ENCODE measurements around the gene ZNF552. TPM values are rescaled to one million over a fixed set of nuclear protein-coding genes. Genes with fewer than 3 reads are reported as not detected.
A peak's percentile ranks its signal among the peaks of the same experiment; 100 is the strongest.
"Not testable (repeated sequence)": the region's sequence is repeated elsewhere in the genome, so short reads cannot be mapped to it uniquely, and the experiment has no call there.

Gene ZNF552
- total and polyA plus RNA-seq, 5 donors from 2014 or later, result 4.8 to 16.6 (median 7.3) TPM

DNA sequence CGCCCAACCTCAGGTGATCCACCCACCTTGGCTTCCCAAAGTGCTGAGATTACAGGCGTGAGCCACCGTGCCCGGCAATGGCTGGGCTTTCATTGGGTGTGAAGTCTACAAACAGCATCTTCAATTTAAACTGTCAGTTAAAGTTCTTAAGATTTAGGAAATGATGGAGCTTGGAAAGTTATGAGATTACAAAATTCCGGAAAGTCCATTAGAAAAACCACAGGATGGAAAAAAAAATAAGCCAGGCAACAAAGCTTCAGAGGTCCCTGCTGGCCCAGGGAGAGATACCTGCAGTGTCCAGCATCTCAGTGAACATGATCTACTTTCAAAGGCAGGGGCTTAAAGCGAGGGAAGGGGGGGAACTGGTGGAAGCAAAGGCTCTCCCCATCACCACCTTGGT lies 10.8 kb upstream of the ZNF552 start:
- no peak overlapping the region for H3K27ac Mint-ChIP-seq
- peaks cover 0 to 5% (median 0%) of the 10 kb centered on the region in 7 donors for H3K9me3 Mint-ChIP-seq
- no peaks in the 10 kb centered on the region for H3K9me3 ChIP-seq (ENCODE audit: control insufficient read depth in 2 of 2, low read length in 2 of 2)
- peaks cover 25% of the 10 kb centered on the region for H3K36me3 Mint-ChIP-seq
- H3K4me3 Mint-ChIP-seq, result peak overlapping the region in 1 of 4 donors; percentile 54
- peaks cover 19 to 64% (median 33%) of the 10 kb centered on the region in 4 donors for H3K4me1 Mint-ChIP-seq
- DNase-seq, result no peak
- no peaks in the 10 kb centered on the region for H3K27me3 ChIP-seq (ENCODE audit: control insufficient read depth, insufficient read depth, low read length)
- H3K36me3 ChIP-seq (ENCODE audit: control insufficient read depth, insufficient read depth, low read length), result no peaks in the 10 kb centered on the region
- H3K4me1 ChIP-seq (ENCODE audit: control insufficient read depth, insufficient read depth, low read length, poor library complexity, severe bottlenecking), result peaks cover 4% of the 10 kb centered on the region
- no peak overlapping the region for H3K27ac ChIP-seq (ENCODE audit: insufficient read depth, low read length, poor library complexity, severe bottlenecking)
- no peak overlapping the region for H3K4me3 ChIP-seq (ENCODE audit: low read depth, low read length)
- no peak for ATAC-seq (ENCODE audit: low read depth in 2 of 2)
- H3K27me3 Mint-ChIP-seq, result no peaks in the 10 kb centered on the region

DNA sequence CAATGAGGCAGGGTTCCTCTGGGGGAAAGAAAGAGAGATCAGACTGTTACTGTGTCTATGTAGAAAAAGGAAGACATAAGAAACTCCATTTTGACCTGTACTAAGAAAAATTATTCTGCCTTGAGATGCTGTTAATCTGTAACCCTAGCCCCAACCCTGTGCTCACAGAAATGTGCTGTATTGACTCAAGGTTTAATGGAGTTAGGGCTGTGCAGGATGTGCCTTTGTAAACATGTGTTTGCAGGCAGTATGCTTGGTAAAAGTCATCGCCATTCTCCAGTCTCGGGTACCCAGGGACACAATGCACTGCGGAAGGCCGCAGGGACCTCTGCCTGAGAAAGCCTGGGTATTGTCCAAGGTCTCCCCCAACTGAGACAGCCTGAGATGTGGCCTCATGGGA lies 8.9 kb upstream of the ZNF552 start:
- Mint-ChIP-seq H3K4me1 (peaks cover 30 to 64% (median 44%) of the 10 kb centered on the region in 4 donors), H3K36me3 (peaks cover 20% of the 10 kb centered on the region)
- not testable (repeated sequence) for ATAC-seq (ENCODE audit: low read depth in 2 of 2)

DNA sequence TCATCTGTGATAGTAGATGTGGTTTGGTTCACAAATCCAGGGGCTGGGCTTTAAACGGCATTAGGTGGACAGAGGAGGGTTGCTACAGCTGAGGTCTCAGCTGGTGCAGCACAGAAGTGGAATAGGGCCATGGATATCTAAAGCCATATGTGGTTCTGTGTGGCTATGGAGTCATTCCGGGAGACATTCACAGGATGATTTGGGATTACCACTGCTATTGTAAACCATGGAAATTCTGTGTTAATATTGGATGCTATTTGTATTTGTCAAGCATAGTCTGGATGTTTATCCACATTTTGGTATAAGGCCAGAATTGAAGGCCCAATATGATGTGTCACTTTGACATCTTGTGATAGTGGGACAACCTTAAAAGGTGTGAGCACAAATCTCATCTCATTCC lies 8.4 kb upstream of the ZNF552 start:
- H3K9me3 ChIP-seq (ENCODE audit: control insufficient read depth in 2 of 2, low read length in 2 of 2); H3K4me3 ChIP-seq (ENCODE audit: low read depth, low read length); H3K27me3 ChIP-seq (ENCODE audit: control insufficient read depth, insufficient read depth, low read length); H3K27me3 Mint-ChIP-seq; H3K27ac ChIP-seq (ENCODE audit: insufficient read depth, low read length, poor library complexity, severe bottlenecking); H3K36me3 ChIP-seq (ENCODE audit: control insufficient read depth, insufficient read depth, low read length); H3K9me3 Mint-ChIP-seq; ATAC-seq (ENCODE audit: low read depth in 2 of 2); DNase-seq; H3K27ac Mint-ChIP-seq: not testable (repeated sequence)
- peaks cover 13% of the 10 kb centered on the region for H3K4me1 ChIP-seq (ENCODE audit: control insufficient read depth, insufficient read depth, low read length, poor library complexity, severe bottlenecking)
- Mint-ChIP-seq H3K36me3 (peaks cover 20% of the 10 kb centered on the region), H3K4me1 (peaks cover 30 to 68% (median 48%) of the 10 kb centered on the region in 4 donors), H3K4me3 (peak overlapping the region in 2 of 4 donors; percentile 11 to 34)

More for the DNA sequence above, 8.9 kb upstream of the ZNF552 start:
- not testable (repeated sequence) for DNase-seq; H3K36me3 ChIP-seq (ENCODE audit: control insufficient read depth, insufficient read depth, low read length); H3K9me3 Mint-ChIP-seq; H3K4me3 ChIP-seq (ENCODE audit: low read depth, low read length); H3K27me3 ChIP-seq (ENCODE audit: control insufficient read depth, insufficient read depth, low read length); H3K27ac ChIP-seq (ENCODE audit: insufficient read depth, low read length, poor library complexity, severe bottlenecking); H3K27ac Mint-ChIP-seq; H3K9me3 ChIP-seq (ENCODE audit: control insufficient read depth in 2 of 2, low read length in 2 of 2); H3K27me3 Mint-ChIP-seq
- H3K4me3 Mint-ChIP-seq, result peak overlapping the region in 2 of 4 donors; percentile 11 to 34
- H3K4me1 ChIP-seq (ENCODE audit: control insufficient read depth, insufficient read depth, low read length, poor library complexity, severe bottlenecking), result peaks cover 13% of the 10 kb centered on the region

DNA sequence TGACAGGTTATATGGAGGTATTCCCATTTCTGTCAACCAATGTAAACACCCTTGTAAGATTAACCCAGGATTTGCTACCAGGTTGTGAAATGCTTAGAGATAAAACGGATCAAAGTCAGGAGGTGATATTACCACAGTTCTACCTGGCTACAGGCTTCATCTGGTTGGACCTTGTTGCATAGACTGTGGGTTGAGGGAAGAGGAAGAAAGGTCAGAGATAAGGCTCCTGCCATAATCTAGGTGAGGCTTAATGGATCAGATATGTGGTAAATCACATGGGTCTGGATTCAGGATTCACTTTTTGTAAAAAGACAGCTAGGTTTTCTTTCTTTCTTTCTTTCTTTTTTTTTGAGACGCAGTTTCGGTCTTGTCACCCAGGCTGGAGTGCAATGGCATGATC lies 6.8 kb upstream of the ZNF552 start:
- H3K27ac Mint-ChIP-seq; H3K27me3 Mint-ChIP-seq; H3K27ac ChIP-seq (ENCODE audit: insufficient read depth, low read length, poor library complexity, severe bottlenecking); ATAC-seq (ENCODE audit: low read depth in 2 of 2); H3K9me3 ChIP-seq (ENCODE audit: control insufficient read depth in 2 of 2, low read length in 2 of 2); H3K4me3 ChIP-seq (ENCODE audit: low read depth, low read length); H3K9me3 Mint-ChIP-seq; H3K27me3 ChIP-seq (ENCODE audit: control insufficient read depth, insufficient read depth, low read length); H3K36me3 ChIP-seq (ENCODE audit: control insufficient read depth, insufficient read depth, low read length); DNase-seq: not testable (repeated sequence)
- peaks cover 12% of the 10 kb centered on the region for H3K36me3 Mint-ChIP-seq
- peaks cover 25 to 61% (median 45%) of the 10 kb centered on the region in 4 donors for H3K4me1 Mint-ChIP-seq
- H3K4me3 Mint-ChIP-seq, result peak overlapping the region in 3 of 4 donors; percentile 98 to 99 (median 98)
- peaks cover 13% of the 10 kb centered on the region for H3K4me1 ChIP-seq (ENCODE audit: control insufficient read depth, insufficient read depth, low read length, poor library complexity, severe bottlenecking)

DNA sequence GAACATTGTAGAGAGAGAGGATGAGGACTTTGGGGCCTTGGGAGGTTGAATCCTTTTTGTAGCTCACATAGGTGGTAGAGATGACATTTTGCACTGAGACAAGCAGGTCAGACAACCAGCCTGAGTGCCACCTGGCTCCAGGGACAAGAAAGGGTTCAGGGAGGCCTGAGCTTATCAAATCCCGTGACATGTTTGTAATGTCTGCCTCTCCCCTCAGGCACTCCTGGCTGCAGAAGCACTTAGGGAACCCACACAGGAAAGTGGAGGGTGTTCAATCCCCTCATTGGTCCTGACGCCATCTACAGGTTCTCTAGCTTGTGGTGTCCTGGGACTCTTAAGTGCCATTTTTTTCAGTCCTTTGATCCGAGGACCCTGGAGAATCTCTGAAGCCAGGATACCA lies 6.4 kb upstream of the ZNF552 start:
- peaks cover 25 to 60% (median 44%) of the 10 kb centered on the region in 4 donors for H3K4me1 Mint-ChIP-seq

DNA sequence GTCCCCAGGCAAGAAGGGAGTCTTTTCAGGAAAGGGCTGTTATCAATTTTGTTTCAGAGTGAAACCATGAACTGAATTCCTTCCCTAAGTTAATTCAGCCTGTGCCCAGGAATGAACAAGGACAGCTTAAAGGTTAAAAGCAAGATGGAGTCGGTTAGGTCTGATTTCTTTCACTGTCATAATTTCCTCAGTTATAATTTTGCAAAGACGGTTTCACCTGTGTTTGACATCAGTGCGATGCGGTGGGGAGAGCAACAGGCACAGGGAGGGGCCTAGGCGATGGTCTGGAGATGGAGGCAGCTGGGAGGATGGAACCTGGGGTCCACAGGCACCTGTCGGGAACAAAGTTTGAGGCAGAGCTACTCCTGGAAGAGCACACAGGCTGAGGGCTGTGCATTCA lies 5.9 kb upstream of the ZNF552 start:
- Histone ChIP-seq H3K27ac (ENCODE audit: insufficient read depth, low read length, poor library complexity, severe bottlenecking) (peak overlapping the region; percentile 84), H3K9me3 (ENCODE audit: control insufficient read depth in 2 of 2, low read length in 2 of 2) (no peaks in the 10 kb centered on the region), H3K4me3 (ENCODE audit: low read depth, low read length) (peak overlapping the region; percentile 88), H3K4me1 (ENCODE audit: control insufficient read depth, insufficient read depth, low read length, poor library complexity, severe bottlenecking) (peaks cover 13% of the 10 kb centered on the region), H3K27me3 (ENCODE audit: control insufficient read depth, insufficient read depth, low read length) (no peaks in the 10 kb centered on the region), H3K36me3 (ENCODE audit: control insufficient read depth, insufficient read depth, low read length) (no peaks in the 10 kb centered on the region)
- no peak for DNase-seq
- no peak for ATAC-seq (ENCODE audit: low read depth in 2 of 2)
- H3K27ac Mint-ChIP-seq, result peak overlapping the region; percentile 98 to 99 (median 98)
- peaks cover 8% of the 10 kb centered on the region for H3K36me3 Mint-ChIP-seq
- H3K4me1 Mint-ChIP-seq, result peaks cover 25 to 59% (median 43%) of the 10 kb centered on the region in 4 donors
- H3K27me3 Mint-ChIP-seq, result no peaks in the 10 kb centered on the region
- H3K9me3 Mint-ChIP-seq, result peaks cover 0 to 3% (median 0%) of the 10 kb centered on the region in 7 donors
- H3K4me3 Mint-ChIP-seq, result peak overlapping the region; percentile 98 to 100 (median 98)

More for the DNA sequence above, 6.4 kb upstream of the ZNF552 start:
- peaks cover 13% of the 10 kb centered on the region for H3K4me1 ChIP-seq (ENCODE audit: control insufficient read depth, insufficient read depth, low read length, poor library complexity, severe bottlenecking)
- not testable (repeated sequence) for DNase-seq; H3K9me3 Mint-ChIP-seq; H3K27me3 Mint-ChIP-seq; H3K27ac ChIP-seq (ENCODE audit: insufficient read depth, low read length, poor library complexity, severe bottlenecking); H3K36me3 ChIP-seq (ENCODE audit: control insufficient read depth, insufficient read depth, low read length); ATAC-seq (ENCODE audit: low read depth in 2 of 2); H3K27me3 ChIP-seq (ENCODE audit: control insufficient read depth, insufficient read depth, low read length); H3K9me3 ChIP-seq (ENCODE audit: control insufficient read depth in 2 of 2, low read length in 2 of 2)
- Mint-ChIP-seq H3K27ac (peak overlapping the region; percentile 74 to 99 (median 98)), H3K36me3 (peaks cover 10% of the 10 kb centered on the region), H3K4me3 (peak overlapping the region; percentile 98 to 100 (median 98))
- H3K4me3 ChIP-seq (ENCODE audit: low read depth, low read length), result peak overlapping the region; percentile 88

DNA sequence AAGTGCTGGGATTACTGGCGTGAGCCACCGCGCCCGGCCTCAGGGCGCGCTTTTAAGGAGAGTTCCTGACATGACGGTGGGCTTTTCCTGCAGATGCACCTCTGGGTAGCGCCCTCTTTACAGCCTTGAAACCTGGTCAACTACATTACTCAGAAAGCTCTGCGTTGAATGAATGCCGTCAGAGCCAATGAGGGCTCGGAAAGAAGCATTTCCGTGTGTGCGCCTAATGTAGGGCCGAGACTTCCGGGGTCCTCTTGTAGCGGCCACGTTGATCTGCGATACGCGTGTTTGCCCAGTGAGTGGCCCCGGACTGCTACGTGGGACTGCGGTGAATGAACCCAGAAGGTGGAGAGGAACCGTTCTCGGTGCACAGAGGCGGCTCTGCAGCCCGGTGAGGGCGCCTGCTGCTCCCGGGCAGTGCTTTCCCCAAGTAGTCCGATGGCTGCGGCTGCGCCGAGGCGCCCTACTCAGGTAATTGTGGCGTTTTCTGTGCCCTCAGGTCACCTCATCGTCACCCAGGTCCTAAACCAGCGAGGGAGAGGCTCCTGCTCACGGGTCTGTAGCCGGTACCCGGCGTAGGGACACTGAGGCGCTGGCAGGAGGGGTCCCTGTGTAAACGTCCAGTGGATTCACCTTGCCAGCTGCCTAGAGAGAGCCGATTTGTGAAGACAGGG lies 4.9 kb upstream of the ZNF552 start:
- peaks cover 29 to 67% (median 47%) of the 10 kb centered on the region in 4 donors for H3K4me1 Mint-ChIP-seq
- peak; percentile 79 to 95 (median 83) for DNase-seq

More for the DNA sequence above, 4.9 kb upstream of the ZNF552 start:
- peaks cover 8% of the 10 kb centered on the region for H3K36me3 Mint-ChIP-seq
- H3K4me1 ChIP-seq (ENCODE audit: control insufficient read depth, insufficient read depth, low read length, poor library complexity, severe bottlenecking), result peaks cover 18% of the 10 kb centered on the region
- no peaks in the 10 kb centered on the region for H3K27me3 ChIP-seq (ENCODE audit: control insufficient read depth, insufficient read depth, low read length)
- peak; percentile 87 to 88 for ATAC-seq (ENCODE audit: low read depth in 2 of 2)
- no peaks in the 10 kb centered on the region for H3K36me3 ChIP-seq (ENCODE audit: control insufficient read depth, insufficient read depth, low read length)
- peak overlapping the region; percentile 88 for H3K4me3 ChIP-seq (ENCODE audit: low read depth, low read length)
- H3K9me3 Mint-ChIP-seq, result peaks cover 0 to 4% (median 0%) of the 10 kb centered on the region in 7 donors
- no peaks in the 10 kb centered on the region for H3K27me3 Mint-ChIP-seq
- H3K27ac Mint-ChIP-seq, result peak overlapping the region; percentile 98 to 99 (median 98)
- H3K9me3 ChIP-seq (ENCODE audit: control insufficient read depth in 2 of 2, low read length in 2 of 2), result no peaks in the 10 kb centered on the region
- peak overlapping the region; percentile 84 for H3K27ac ChIP-seq (ENCODE audit: insufficient read depth, low read length, poor library complexity, severe bottlenecking)
- peak overlapping the region; percentile 98 to 100 (median 98) for H3K4me3 Mint-ChIP-seq
